Stimulated activated CD8-positive, alpha-beta memory T cell treated with anti-CD3 and anti-CD28 coated beads, Interleukin-4, amount 100 ng/mL, for 1 hour (primary cell): ENCODE measurements around the gene TFEB.

Source experiments
- DNase-seq, 2 donors: peaks; one replicate each; pipeline ENCODE4 v3.0.0-alpha.2; 2020; ENCODE audit warnings: low read depth in 2 of 2, low spot score in 1 of 2

TFEB gene

GRCh38 chr6:41692080-41692675 lies 43.2 kb downstream of the TFEB start:
- no peak for DNase-seq

GRCh38 chr6:41691426-41692079 lies 43.9 kb downstream of the TFEB start:
- no peak for DNase-seq

- DNase-seq = no peak
Measured at GRCh38 chr6:41690541-41691330, 44.7 kb downstream of the TFEB start.

- no peak for DNase-seq
Measured at GRCh38 chr6:41689171-41690008, 46.0 kb downstream of the TFEB start.

GRCh38 chr6:41688256-41688965 lies 47.0 kb downstream of the TFEB start:
- no peak for DNase-seq

- no peak for DNase-seq
Measured at GRCh38 chr6:41687501-41688175, 47.8 kb downstream of the TFEB start.

GRCh38 chr6:41685641-41686380 lies 49.6 kb downstream of the TFEB start:
- DNase-seq = no peak

- no peak for DNase-seq
Measured at GRCh38 chr6:41684311-41685180, 50.9 kb downstream of the TFEB start.

GRCh38 chr6:41683523-41684310 lies 51.7 kb downstream of the TFEB start:
- DNase-seq = peak; percentile 58 to 68

GRCh38 chr6:41683273-41683522 lies 52.2 kb downstream of the TFEB start:
- DNase-seq = no peak

- no peak for DNase-seq
Measured at GRCh38 chr6:41682497-41683272, 52.7 kb downstream of the TFEB start.

- DNase-seq = peak; percentile 10 to 37
Measured at GRCh38 chr6:41682056-41682477, 53.3 kb downstream of the TFEB start.

GRCh38 chr6:41680182-41680965 lies 55.0 kb downstream of the TFEB start:
- DNase-seq = no peak

GRCh38 chr6:41679696-41680095 lies 55.7 kb downstream of the TFEB start:
- DNase-seq = no peak

- DNase-seq = no peak
Measured at GRCh38 chr6:41678511-41679084, 56.8 kb downstream of the TFEB start.
